Neuronal stem cell (in vitro differentiated cells): ENCODE results near the gene ADNP.

Experiments used
- DNase-seq: peaks from one replicate; pipeline ENCODE4 v3.0.0-alpha.2; 2013; ENCODE audit warnings: low spot score
- H2AFZ ChIP-seq: one replicate; pipeline ENCODE4 v1.6.1; 2013; ENCODE audit warnings: mild to moderate bottlenecking, low read length, inconsistent platforms
- H2AK5ac ChIP-seq: 2 replicates; pipeline ENCODE4 v1.6.1; 2013; ENCODE audit warnings: low read depth, mild to moderate bottlenecking, inconsistent platforms, low read length, moderate library complexity, mixed read lengths
- H2BK120ac ChIP-seq: 2 replicates; pipeline ENCODE4 v1.6.1; 2013; ENCODE audit warnings: low read depth, mild to moderate bottlenecking, inconsistent platforms, low read length, moderate library complexity, mixed read lengths
- H2BK12ac ChIP-seq: one replicate; pipeline ENCODE4 v1.6.1; 2013; ENCODE audit warnings: low read length, inconsistent platforms
- H2BK15ac ChIP-seq: 2 replicates; pipeline ENCODE4 v1.6.1; 2013; ENCODE audit warnings: mild to moderate bottlenecking, low read length, inconsistent platforms, mixed read lengths
- H2BK5ac ChIP-seq: one replicate; pipeline ENCODE4 v1.6.1; 2013; ENCODE audit warnings: inconsistent platforms, mild to moderate bottlenecking, low read length, moderate library complexity
- H3K14ac ChIP-seq: one replicate; pipeline ENCODE4 v1.6.1; 2013; ENCODE audit warnings: low read length, inconsistent platforms
- H3K18ac ChIP-seq: 2 replicates; pipeline ENCODE4 v1.6.1; 2013; ENCODE audit warnings: low read length, inconsistent platforms
- H3K23ac ChIP-seq: 2 replicates; pipeline ENCODE4 v1.6.1; 2013; ENCODE audit warnings: low read depth, mild to moderate bottlenecking, mixed read lengths, low read length, inconsistent platforms; ENCODE audit not compliant: poor library complexity
- H3K27ac ChIP-seq: replicated peaks from 3 replicates; pipeline ENCODE4 v1.5.1; 2013; ENCODE audit warnings: low read length, inconsistent platforms
- H3K27me3 ChIP-seq, 3 experiments: 2 replicates each; pipeline ENCODE4 v1.6.1; 2013; ENCODE audit warnings: low read length in 3 of 3, mild to moderate bottlenecking in 2 of 3, inconsistent platforms in 1 of 3, low read depth in 1 of 3, mixed read lengths in 1 of 3, moderate library complexity in 1 of 3; ENCODE audit not compliant: control insufficient read depth in 3 of 3, insufficient read depth in 3 of 3
- H3K36me3 ChIP-seq, 2 donors: replicated peaks in 1 of 2; 2 replicates each; pipeline ENCODE4 v1.6.1; 2013; ENCODE audit warnings: low read length in 2 of 2; ENCODE audit not compliant: control insufficient read depth in 2 of 2, insufficient read depth in 2 of 2
- H3K4ac ChIP-seq: 2 replicates; pipeline ENCODE4 v1.6.1; 2013; ENCODE audit warnings: inconsistent platforms, mild to moderate bottlenecking, low read length, moderate library complexity
- H3K4me1 ChIP-seq, 2 donors: 1 replicate in 1 of 2; 2 replicates in 1 of 2; pipeline ENCODE4 v1.6.1; 2013; ENCODE audit warnings: low read length in 2 of 2, low read depth in 1 of 2; ENCODE audit not compliant: control insufficient read depth in 2 of 2, insufficient read depth in 1 of 2
- H3K4me2 ChIP-seq: one replicate; pipeline ENCODE4 v1.6.1; 2013; ENCODE audit warnings: mild to moderate bottlenecking, low read length, inconsistent platforms; ENCODE audit not compliant: insufficient read depth, poor library complexity, severe bottlenecking
- H3K4me3 ChIP-seq, 2 donors: 2 replicates each; pipeline ENCODE4 v1.5.1; 2013; ENCODE audit warnings: low read length in 2 of 2, mild to moderate bottlenecking in 2 of 2, inconsistent platforms in 1 of 2, moderate library complexity in 1 of 2
- H3K79me1 ChIP-seq: one replicate; pipeline ENCODE4 v1.6.1; 2013; ENCODE audit warnings: low read depth, mild to moderate bottlenecking, inconsistent platforms, low read length, moderate library complexity
- H3K9ac ChIP-seq: one replicate; pipeline ENCODE4 v1.6.1; 2013; ENCODE audit warnings: mild to moderate bottlenecking, low read depth, low read length, inconsistent platforms; ENCODE audit not compliant: poor library complexity
- H3K9me3 ChIP-seq, 2 donors: replicated peaks in 1 of 2; 2 replicates each; pipeline versions ENCODE3 to v1.6.1; 2013; ENCODE audit warnings: low read length in 2 of 2, mild to moderate bottlenecking in 2 of 2, inconsistent platforms in 1 of 2, low read depth in 1 of 2, mixed read lengths in 1 of 2, moderate library complexity in 1 of 2; ENCODE audit not compliant: control insufficient read depth in 2 of 2, insufficient read depth in 1 of 2
- H4K8ac ChIP-seq: one replicate; pipeline ENCODE4 v1.6.1; 2013; ENCODE audit warnings: low read depth, mild to moderate bottlenecking, inconsistent platforms, low read length, moderate library complexity
- H4K91ac ChIP-seq: one replicate; pipeline ENCODE4 v1.6.1; 2013; ENCODE audit warnings: low read length, low read depth, mild to moderate bottlenecking, inconsistent platforms; ENCODE audit not compliant: poor library complexity
- WGBS, 2 donors: extraction: QIAGEN DNeasy Blood & Tissue Kit; methylation state at CpG; one replicate each; pipeline ENCODE4 v1.1.7; 2013; ENCODE audit warnings: missing lambda C conversion rate in 2 of 2, mixed read lengths in 1 of 2; ENCODE audit not compliant: insufficient read length in 2 of 2, insufficient replicate concordance in 1 of 2; ENCODE audit errors: extremely low coverage in 2 of 2; 5-methylcytosine and 5-hydroxymethylcytosine counted together

ADNP gene

DNA sequence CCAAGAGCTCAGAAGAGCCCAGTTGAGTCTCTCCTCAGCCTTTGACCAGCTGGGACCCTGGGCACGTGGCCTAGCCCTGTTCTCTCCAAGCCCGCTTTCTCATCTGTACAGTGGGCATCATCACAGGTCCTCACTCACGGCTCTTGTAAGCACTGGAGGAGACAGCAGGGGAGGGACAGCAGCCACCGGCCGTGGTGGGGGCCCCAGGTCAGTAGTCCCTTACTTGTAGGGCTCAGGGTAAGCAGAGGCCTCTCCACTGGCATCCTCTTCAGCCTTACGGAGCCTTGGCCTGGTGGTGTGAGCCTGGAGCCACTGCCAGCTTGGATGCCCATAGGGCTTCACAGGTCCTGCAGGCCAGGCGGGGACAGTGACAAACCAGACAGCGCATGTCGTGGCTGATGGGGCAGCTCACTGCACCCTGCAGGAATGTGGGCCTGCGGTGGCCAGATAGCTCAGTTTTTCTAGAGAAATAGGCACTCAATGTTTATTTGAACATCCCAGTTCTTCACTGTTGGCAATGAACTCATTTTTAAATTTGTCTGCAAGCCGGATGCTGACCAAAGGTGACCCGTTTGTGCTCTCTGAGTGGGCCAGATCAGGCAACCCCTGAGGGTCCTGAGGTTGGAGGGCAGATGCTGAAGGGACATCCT, 65.1 kb downstream of the ADNP start:
- DNase-seq: no peak
- Histone ChIP-seq H3K18ac (peak overlapping the region; percentile 41), H3K4me1 (peaks cover 9 to 11% of the 10 kb centered on the region in 2 donors), H3K4me2 (no peak overlapping the region), H4K8ac (no peak overlapping the region), H2BK120ac (no peak overlapping the region), H4K91ac (no peak overlapping the region), H3K23ac (no peak overlapping the region), H2BK12ac (no peak overlapping the region), H3K4ac (no peak overlapping the region), H3K27me3 (no peaks in the 10 kb centered on the region), H3K9ac (peak overlapping the region; percentile 66), H2AFZ (no peak overlapping the region), H2BK5ac (no peak overlapping the region), H3K36me3 (peaks cover 0 to 2% of the 10 kb centered on the region in 2 donors), H2AK5ac (no peak overlapping the region), H3K14ac (no peak overlapping the region), H3K9me3 (no peaks in the 10 kb centered on the region), H3K27ac (no peak overlapping the region), H3K4me3 (no peak overlapping the region), H3K79me1 (no peaks in the 10 kb centered on the region), H2BK15ac (no peak overlapping the region)
- WGBS, 2 donors: no CpG with 5 or more reads among the region's 12 CpGs

DNA sequence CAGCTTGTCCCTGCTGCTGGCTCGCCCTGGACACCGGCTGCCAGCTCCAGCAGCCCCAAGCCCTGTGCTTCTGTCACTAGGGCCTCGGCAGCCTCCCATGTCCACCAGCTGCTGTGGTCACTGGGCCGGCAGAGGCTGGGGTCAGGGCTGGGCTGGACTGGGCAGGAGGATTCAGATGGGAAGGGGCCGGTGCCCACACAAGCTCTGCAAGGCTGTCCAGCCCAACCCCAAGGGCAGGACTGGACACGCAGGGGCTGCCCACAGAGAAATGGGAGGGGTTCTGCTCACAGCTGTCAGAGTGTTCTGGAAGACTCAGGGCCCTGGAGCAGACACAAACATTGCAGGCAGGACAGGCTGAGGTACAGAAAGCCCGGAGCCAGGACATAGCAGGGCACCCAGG, 65.6 kb downstream of the ADNP start:
- Histone ChIP-seq H3K27me3 (no peaks in the 10 kb centered on the region), H2BK120ac (no peak overlapping the region), H3K4ac (no peak overlapping the region), H2AK5ac (peak overlapping the region; percentile 46), H3K27ac (no peak overlapping the region), H3K14ac (no peak overlapping the region), H2AFZ (no peak overlapping the region), H3K18ac (peak overlapping the region; percentile 80), H3K9ac (no peak overlapping the region), H2BK5ac (no peak overlapping the region), H3K79me1 (no peaks in the 10 kb centered on the region), H3K36me3 (peaks cover 0 to 2% of the 10 kb centered on the region in 2 donors), H2BK15ac (no peak overlapping the region), H2BK12ac (no peak overlapping the region), H3K4me3 (no peak overlapping the region), H4K8ac (no peak overlapping the region), H4K91ac (no peak overlapping the region), H3K23ac (peak overlapping the region; percentile 17), H3K4me1 (peaks cover 5 to 10% of the 10 kb centered on the region in 2 donors), H3K9me3 (no peaks in the 10 kb centered on the region), H3K4me2 (no peak overlapping the region)
- no CpG with 5 or more reads among the region's 7 CpGs for WGBS, 2 donors
- DNase-seq: no peak

DNA sequence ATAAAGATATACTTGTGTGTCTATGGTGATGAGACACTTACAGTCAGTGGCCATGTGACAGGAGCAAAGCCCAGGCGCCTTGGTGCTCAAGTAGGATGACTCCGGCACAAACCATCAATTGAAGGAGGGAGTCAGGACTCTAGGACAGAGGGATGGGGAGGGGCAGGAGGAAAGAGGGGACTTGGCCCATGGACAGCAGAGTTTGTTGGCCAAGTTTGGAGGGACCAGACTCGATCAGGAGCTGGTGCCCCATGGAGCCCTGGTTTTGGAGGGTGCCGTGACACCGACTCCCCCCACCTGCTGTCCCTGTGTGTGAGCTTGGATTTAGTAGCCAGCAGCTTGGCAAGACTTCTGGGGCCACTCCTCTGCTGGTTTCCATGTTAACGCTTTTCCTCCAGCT, 66.1 kb downstream of the ADNP start:
- no peaks in the 10 kb centered on the region for H3K79me1 ChIP-seq
- H2AFZ ChIP-seq: no peak overlapping the region
- no peak overlapping the region for H3K14ac ChIP-seq
- H3K4me3 ChIP-seq: peak overlapping the region in 1 of 2 donors; percentile 8
- H3K27ac ChIP-seq: no peak overlapping the region
- no peak overlapping the region for H4K8ac ChIP-seq
- DNase-seq: no peak
- no peak overlapping the region for H2BK5ac ChIP-seq
- H3K36me3 ChIP-seq: peaks cover 0 to 2% of the 10 kb centered on the region in 2 donors
- WGBS, 2 donors: no CpG with 5 or more reads among the region's 6 CpGs
- H3K27me3 ChIP-seq: no peaks in the 10 kb centered on the region
- H3K18ac ChIP-seq: no peak overlapping the region
- H2BK15ac ChIP-seq: no peak overlapping the region
- H4K91ac ChIP-seq: no peak overlapping the region
- H2BK120ac ChIP-seq: no peak overlapping the region
- peak overlapping the region; percentile 46 for H2AK5ac ChIP-seq
- no peaks in the 10 kb centered on the region for H3K9me3 ChIP-seq
- no peak overlapping the region for H3K4me2 ChIP-seq
- H2BK12ac ChIP-seq: no peak overlapping the region
- H3K23ac ChIP-seq: no peak overlapping the region
- no peak overlapping the region for H3K4ac ChIP-seq
- H3K9ac ChIP-seq: no peak overlapping the region
- peaks cover under 1 to 5% of the 10 kb centered on the region in 2 donors for H3K4me1 ChIP-seq

DNA sequence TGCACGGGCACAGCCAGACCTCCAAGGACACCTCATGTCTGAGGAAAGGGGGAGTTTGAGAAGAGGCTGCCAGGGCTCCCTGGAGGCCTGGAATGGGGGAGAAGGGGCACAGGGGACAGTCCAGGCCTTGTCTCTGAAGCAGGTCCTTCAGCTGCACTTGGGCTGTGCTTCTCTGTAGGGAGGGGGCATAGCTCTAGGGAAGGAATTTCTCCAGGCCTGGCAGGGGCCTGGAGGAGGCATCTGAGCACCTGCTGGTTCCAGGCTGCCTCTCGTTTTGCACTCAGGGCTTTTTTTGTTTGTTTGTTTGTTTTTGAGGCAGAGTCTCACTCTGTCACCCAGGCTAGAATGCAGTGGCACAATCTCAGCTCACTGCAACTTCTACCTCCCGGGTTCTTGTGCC, 68.7 kb downstream of the ADNP start:
- H3K4me1 ChIP-seq: peaks cover 0 to 4% of the 10 kb centered on the region in 2 donors
- no peak overlapping the region for H2AFZ ChIP-seq
- no peak overlapping the region for H2BK120ac ChIP-seq
- no peak overlapping the region for H3K27ac ChIP-seq
- no peak overlapping the region for H2BK15ac ChIP-seq
- no CpG with 5 or more reads among the region's 3 CpGs for WGBS, 2 donors
- no peak overlapping the region for H3K4me2 ChIP-seq
- no peak overlapping the region for H2BK12ac ChIP-seq
- H3K9ac ChIP-seq: no peak overlapping the region
- H3K14ac ChIP-seq: no peak overlapping the region
- H3K18ac ChIP-seq: no peak overlapping the region
- H3K4me3 ChIP-seq: no peak overlapping the region
- no peak overlapping the region for H3K4ac ChIP-seq
- DNase-seq: no peak
- H3K27me3 ChIP-seq: no peaks in the 10 kb centered on the region
- no peak overlapping the region for H2AK5ac ChIP-seq
- H3K9me3 ChIP-seq: no peaks in the 10 kb centered on the region
- no peaks in the 10 kb centered on the region for H3K36me3 ChIP-seq
- H3K23ac ChIP-seq: no peak overlapping the region
- H3K79me1 ChIP-seq: no peaks in the 10 kb centered on the region
- no peak overlapping the region for H2BK5ac ChIP-seq
- H4K91ac ChIP-seq: no peak overlapping the region
- H4K8ac ChIP-seq: no peak overlapping the region
